HEK293 (cell line): ENCODE results near the gene ERAS.

Experiments used
- CTCF ChIA-PET: fragments of 350-600 bp; formaldehyde crosslinking; extraction: SDS; loops from one replicate; lab custom pipeline; 2021; ENCODE audit warnings: antibody characterized with exemption; lab: Yijun Ruan, JAX
- POLR2A ChIA-PET: fragments of 300-600 bp; formaldehyde crosslinking; extraction: SDS; loops from one replicate; lab custom pipeline; 2020; ENCODE audit warnings: antibody characterized with exemption, inconsistent platforms; lab: Yijun Ruan, JAX
- H3K27ac ChIP-seq: fragments of 200-500 bp; sonication (Bioruptor generic); 2 replicates; pipeline ENCODE4 v1.5.1; 2014; ENCODE audit warnings: low read depth, low read length, control low read depth, inconsistent platforms; ENCODE audit errors: extremely low read depth
- H3K36me3 ChIP-seq, 2 experiments: fragments of 200-500 bp in 1 of 2; sonication (Bioruptor generic) in 1 of 2; 1 replicate in 1 of 2; 2 replicates in 1 of 2; pipeline ENCODE4 v1.5.1; 2014 to 2017; ENCODE audit warnings: inconsistent platforms in 2 of 2, low read length in 2 of 2; ENCODE audit not compliant: control insufficient read depth in 2 of 2, insufficient read depth in 1 of 2
- H3K4me1 ChIP-seq: fragments of 200-500 bp; sonication (Bioruptor generic); 2 replicates; pipeline ENCODE4 v1.5.1; 2014; ENCODE audit warnings: mild to moderate bottlenecking, low read length, inconsistent platforms; ENCODE audit not compliant: control insufficient read depth, insufficient read depth
- H3K4me3 ChIP-seq: 2 replicates; pipeline ENCODE4 v1.5.1; 2011; ENCODE audit warnings: low read depth, mild to moderate bottlenecking, control low read depth, low read length, moderate library complexity
- H3K9me3 ChIP-seq: fragments of 200-500 bp; sonication (Bioruptor generic); 2 replicates; pipeline ENCODE4 v1.5.1; 2014; ENCODE audit warnings: low read depth, low read length, inconsistent platforms; ENCODE audit not compliant: control insufficient read depth, insufficient read depth
- GLIS2 ChIP-seq: fragments of 450-650 bp; formaldehyde crosslinking; IDR thresholded peaks from 2 replicates; pipeline ENCODE4 v1.5.1; 2016; ENCODE audit warnings: missing biosample characterization, missing genetic modification characterization
- HIC1 ChIP-seq: fragments of 450-650 bp; formaldehyde crosslinking; IDR thresholded peaks from 2 replicates; pipeline ENCODE4 v1.5.1; 2016; ENCODE audit warnings: missing biosample characterization, missing genetic modification characterization
- KLF16 ChIP-seq: fragments of 450-650 bp; formaldehyde crosslinking; IDR thresholded peaks from 2 replicates; pipeline ENCODE4 v1.5.1; 2017; ENCODE audit warnings: missing biosample characterization, missing genetic modification characterization
- KLF8 ChIP-seq: fragments of 450-650 bp; formaldehyde crosslinking; IDR thresholded peaks from 2 replicates; pipeline ENCODE4 v1.5.1; 2016; ENCODE audit warnings: missing biosample characterization, missing genetic modification characterization
- KLF9 ChIP-seq: fragments of 450-650 bp; formaldehyde crosslinking; IDR thresholded peaks from 2 replicates; pipeline ENCODE4 v1.5.1; 2016; ENCODE audit warnings: missing biosample characterization, missing genetic modification characterization, low read depth
- PATZ1 ChIP-seq: fragments of 450-650 bp; formaldehyde crosslinking; IDR thresholded peaks from 2 replicates; pipeline ENCODE4 v1.5.1; 2016; ENCODE audit warnings: missing biosample characterization, missing genetic modification characterization
- PRDM1 ChIP-seq: fragments of 450-650 bp; formaldehyde crosslinking; IDR thresholded peaks from 2 replicates; pipeline ENCODE4; 2016; ENCODE audit warnings: missing biosample characterization, missing genetic modification characterization
- PRDM2 ChIP-seq: fragments of 450-650 bp; formaldehyde crosslinking; IDR thresholded peaks from 2 replicates; pipeline ENCODE4 v1.5.1; 2016; ENCODE audit warnings: missing biosample characterization, missing genetic modification characterization, borderline replicate concordance
- SP7 ChIP-seq: fragments of 450-650 bp; formaldehyde crosslinking; IDR thresholded peaks from 2 replicates; pipeline ENCODE4 v1.5.1; 2016; ENCODE audit warnings: missing biosample characterization, missing genetic modification characterization
- TCF7L2 ChIP-seq: IDR thresholded peaks from 2 replicates; pipeline ENCODE4 v1.6.1; 2011; ENCODE audit warnings: low read depth, mild to moderate bottlenecking, inconsistent platforms, low read length, moderate library complexity, borderline replicate concordance
- ZNF112 ChIP-seq: fragments of 450-650 bp; formaldehyde crosslinking; IDR thresholded peaks from 2 replicates; pipeline ENCODE4 v1.5.0; 2017; ENCODE audit warnings: missing biosample characterization, missing genetic modification characterization
- ZNF114 ChIP-seq: fragments of 450-650 bp; formaldehyde crosslinking; IDR thresholded peaks from 2 replicates; pipeline ENCODE4 v1.5.0; 2017; ENCODE audit warnings: missing biosample characterization, missing genetic modification characterization
- ZNF169 ChIP-seq: fragments of 450-650 bp; formaldehyde crosslinking; IDR thresholded peaks from 2 replicates; pipeline ENCODE4 v1.5.1; 2016; ENCODE audit warnings: missing biosample characterization, missing genetic modification characterization
- ZNF19 ChIP-seq: fragments of 450-650 bp; formaldehyde crosslinking; IDR thresholded peaks from 2 replicates; pipeline ENCODE4; 2016; ENCODE audit warnings: missing biosample characterization, missing genetic modification characterization, low read depth
- ZNF221 ChIP-seq: fragments of 450-650 bp; formaldehyde crosslinking; IDR thresholded peaks from 2 replicates; pipeline ENCODE4 v1.5.1; 2017; ENCODE audit warnings: missing biosample characterization, missing genetic modification characterization, borderline replicate concordance
- ZNF23 ChIP-seq: fragments of 450-650 bp; formaldehyde crosslinking; IDR thresholded peaks from 2 replicates; pipeline ENCODE4 v1.5.1; 2016; ENCODE audit warnings: missing biosample characterization, missing genetic modification characterization, borderline replicate concordance
- ZNF366 ChIP-seq: fragments of 450-650 bp; formaldehyde crosslinking; conservative IDR thresholded peaks from 2 replicates; pipeline ENCODE4 v1.5.1; 2016; ENCODE audit warnings: missing biosample characterization, missing genetic modification characterization
- ZNF510 ChIP-seq: fragments of 450-650 bp; formaldehyde crosslinking; IDR thresholded peaks from 2 replicates; pipeline ENCODE4 v1.5.1; 2018; ENCODE audit warnings: mild to moderate bottlenecking, missing genetic modification characterization, missing biosample characterization; ENCODE audit not compliant: insufficient replicate concordance
- ZNF610 ChIP-seq: fragments of 450-650 bp; formaldehyde crosslinking; IDR thresholded peaks from 2 replicates; pipeline ENCODE4 v1.5.1; 2016; ENCODE audit warnings: missing biosample characterization, missing genetic modification characterization, borderline replicate concordance
- ZNF624 ChIP-seq: fragments of 450-650 bp; formaldehyde crosslinking; IDR thresholded peaks from 2 replicates; pipeline ENCODE4 v1.5.1; 2017; ENCODE audit warnings: missing biosample characterization, missing genetic modification characterization
- ZNF639 ChIP-seq: fragments of 450-650 bp; formaldehyde crosslinking; IDR thresholded peaks from 2 replicates; pipeline ENCODE4 v1.5.1; 2016; ENCODE audit warnings: missing biosample characterization, missing genetic modification characterization
- ZNF670 ChIP-seq: fragments of 450-650 bp; formaldehyde crosslinking; IDR thresholded peaks from 2 replicates; pipeline ENCODE4 v1.5.1; 2016; ENCODE audit warnings: missing biosample characterization, missing genetic modification characterization, low read depth
- ZNF843 ChIP-seq: fragments of 450-650 bp; formaldehyde crosslinking; IDR thresholded peaks from 2 replicates; pipeline ENCODE4 v1.5.1; 2016; ENCODE audit warnings: missing biosample characterization, missing genetic modification characterization
- ZXDB ChIP-seq: fragments of 450-650 bp; formaldehyde crosslinking; IDR thresholded peaks from 2 replicates; pipeline ENCODE4 v1.5.1; 2016; ENCODE audit warnings: missing biosample characterization, missing genetic modification characterization

The ERAS gene

GRCh38 chrX:48802089-48802904, 24.0 kb upstream of the ERAS start:
- peaks cover 10 to 35% of the 10 kb centered on the region in 2 experiments; a peak in 2 of 3 replicates for H3K36me3 ChIP-seq
- H3K4me1 ChIP-seq = peaks cover 4% of the 10 kb centered on the region; the same call in 1 of the 2 replicates
- CTCF ChIA-PET = interaction anchor here (0.7 kb wide), 1 partner anchor 91 kb away, joined by 6 read pairs; no protein-coding TSS in a partner anchor
- H3K27ac ChIP-seq = peak overlapping the region; percentile 78
- no peaks in the 10 kb centered on the region for H3K9me3 ChIP-seq
- POLR2A ChIA-PET = interaction anchor here (0.6 to 1.8 kb wide), 14 partner anchors 10 to 466 kb away, joined by 3 to 16 read pairs (median 4); partner anchors contain the start of genes OTUD5, PQBP1, SLC35A2 and TIMM17B
- peak overlapping the region; percentile 43 for H3K4me3 ChIP-seq
- TF ChIP-seq ZNF624 (no peak), HIC1 (no peak), ZNF23 (tag by site-specific recombination) (no peak), SP7 (tag by site-specific recombination) (peak; percentile 50; the same call in 1 of the 2 replicates), ZNF510 (tag by site-specific recombination) (no peak), KLF16 (tag by site-specific recombination) (peak; percentile 48; the same call in 1 of the 2 replicates), ZNF843 (tag by site-specific recombination) (peak; percentile 20; the same call in 1 of the 2 replicates), ZNF610 (tag by site-specific recombination) (peak; percentile 51; the same call in 1 of the 2 replicates), ZNF19 (tag by site-specific recombination) (no peak), KLF9 (peak; percentile 52; the same call in 1 of the 2 replicates), ZNF112 (tag by site-specific recombination) (no peak), GLIS2 (tag by site-specific recombination) (peak; percentile 38; the same call in 1 of the 2 replicates), ZNF221 (no peak), TCF7L2 (no peak), ZXDB (tag by site-specific recombination) (peak; percentile 80), PRDM1 (tag by site-specific recombination) (peak; percentile 71), ZNF114 (no peak), KLF8 (peak; percentile 44), ZNF639 (no peak), ZNF169 (no peak), ZNF366 (0 out of 2 replicates have a peak, but pooled peaks have one; percentile 22), ZNF670 (tag by site-specific recombination) (no peak), PATZ1 (tag by site-specific recombination) (peak; percentile 93), PRDM2 (tag by site-specific recombination) (no peak)
